HG03060 (cell line): ENCODE results near the gene ABI3.
"Not testable (repeated sequence)": the region's sequence is repeated elsewhere in the genome, so short reads cannot be mapped to it uniquely, and the experiment has no call there.

ENCODE experiments used
- ATAC-seq: cut with Tn5 transposase; IDR thresholded peaks from one replicate; pipeline ENCODE4 v1.9.1; 2021; ENCODE audit warnings: low read depth, moderate number of reproducible peaks; ENCODE audit not compliant: unreplicated experiment

The ABI3 gene

GRCh38 chr17:49247944-49248343, 37.4 kb downstream of the ABI3 start:
- ATAC-seq = no peak

- ATAC-seq = no peak
Measured at GRCh38 chr17:49249292-49249794, 38.8 kb downstream of the ABI3 start.

- ATAC-seq = no peak
Measured at GRCh38 chr17:49249890-49250522, 39.5 kb downstream of the ABI3 start.

- ATAC-seq = no peak
Measured at GRCh38 chr17:49252148-49252695, 41.7 kb downstream of the ABI3 start.

- ATAC-seq = no peak
Measured at GRCh38 chr17:49254066-49254465, 43.6 kb downstream of the ABI3 start.

- no peak for ATAC-seq
Measured at GRCh38 chr17:49255125-49255524, 44.6 kb downstream of the ABI3 start.

- no peak for ATAC-seq
Measured at GRCh38 chr17:49258394-49258793, 47.9 kb downstream of the ABI3 start.

- no peak for ATAC-seq
Measured at GRCh38 chr17:49259663-49260010, 49.1 kb downstream of the ABI3 start.

- no peak for ATAC-seq
Measured at GRCh38 chr17:49260011-49260816, 49.7 kb downstream of the ABI3 start.

- no peak for ATAC-seq
Measured at GRCh38 chr17:49260817-49261291, 50.3 kb downstream of the ABI3 start.

GRCh38 chr17:49261540-49261939, 51.0 kb downstream of the ABI3 start:
- ATAC-seq = not testable (repeated sequence)

- no peak for ATAC-seq
Measured at GRCh38 chr17:49266233-49266632, 55.7 kb downstream of the ABI3 start.

GRCh38 chr17:49267912-49268311, 57.4 kb downstream of the ABI3 start:
- ATAC-seq = no peak

- no peak for ATAC-seq
Measured at GRCh38 chr17:49269356-49269755, 58.8 kb downstream of the ABI3 start.
